ENCODE results near the gene DCTPP1.

Gene DCTPP1

DNA sequence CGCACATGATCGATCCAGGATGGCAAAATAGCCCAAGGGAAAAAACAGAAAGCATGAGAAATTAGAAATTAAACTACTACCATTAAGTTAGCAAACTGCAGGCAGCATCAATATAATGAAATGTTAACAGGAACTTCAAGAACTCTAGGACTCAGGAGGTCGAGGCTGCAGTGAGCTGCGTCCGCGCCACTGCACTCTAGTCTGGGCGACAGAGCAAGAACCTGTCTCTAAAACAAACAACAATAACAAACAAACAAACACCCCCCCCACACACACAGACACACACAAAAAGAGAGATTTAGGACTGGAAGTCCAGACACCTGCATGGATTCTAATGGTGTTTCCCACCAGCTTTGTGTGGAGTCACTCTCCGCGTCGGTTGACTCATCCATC is 16.4 kb upstream of the DCTPP1 start:
- no peak for DNase-seq

- peak; percentile 97 for DNase-seq
Observed at GRCh38 chr16:30445408-30446202, 15.8 kb upstream of the DCTPP1 start, which contains the start of gene SEPHS2. Gene SEPHS2, minus strand, starts transcription at chr16:30445874. Its CDS starts 147 bp downstream, at chr16:30445727.

DNA sequence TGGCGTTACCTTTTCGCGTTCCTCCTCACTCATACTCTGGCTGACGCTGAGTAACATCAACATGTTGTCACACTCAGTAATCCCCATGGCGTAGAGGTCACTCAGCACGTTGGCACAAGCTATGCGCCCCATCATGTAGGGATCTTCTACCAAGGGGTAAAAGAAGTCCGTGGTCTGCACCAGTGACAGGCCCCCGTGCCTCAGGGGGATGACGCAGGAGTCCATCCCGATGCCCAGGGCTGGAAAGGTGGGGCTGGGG is 15.2 kb upstream of the DCTPP1 start:
- no peak for DNase-seq

DNA sequence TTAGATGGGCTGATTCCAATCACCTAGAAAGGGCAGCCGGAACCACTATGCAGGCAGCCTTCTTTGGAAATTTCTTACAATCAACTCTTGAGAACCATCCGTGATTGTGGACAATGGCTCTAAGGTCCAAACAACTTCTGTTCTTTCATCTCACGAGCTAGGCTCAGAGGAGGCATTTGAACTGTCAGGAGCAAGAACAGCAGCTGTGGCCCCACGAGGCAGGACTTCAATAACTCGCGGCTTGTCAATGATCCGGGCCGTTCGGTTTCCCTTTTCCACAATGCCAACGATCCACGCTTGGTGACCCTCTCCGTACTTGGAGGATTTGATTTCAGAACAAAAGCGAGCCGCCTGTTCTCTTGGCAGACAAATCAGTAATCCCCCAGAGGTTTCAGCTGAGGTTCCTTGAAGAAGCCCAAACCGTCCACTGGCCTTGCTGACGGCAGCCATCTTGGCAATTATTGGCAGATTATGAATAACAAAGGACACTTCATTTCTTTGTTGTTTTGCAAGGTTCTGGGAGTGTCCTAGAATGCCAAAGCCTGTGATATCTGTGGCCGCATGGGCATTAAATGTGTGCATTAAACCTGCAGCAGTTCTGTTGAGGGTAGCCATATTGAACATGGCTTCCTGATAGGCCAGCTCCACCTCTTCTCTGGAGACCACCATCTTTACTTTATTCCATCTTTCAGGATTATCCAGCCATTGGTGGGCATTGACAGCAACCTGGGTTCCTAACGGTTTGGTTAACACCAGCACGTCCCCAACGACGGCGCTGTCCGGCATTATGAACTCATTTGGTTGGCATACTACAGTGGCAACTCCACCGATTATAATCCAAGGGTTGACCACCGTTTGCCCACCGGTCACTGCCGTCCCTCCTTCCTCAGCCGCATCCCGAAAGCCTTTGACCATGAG is 14.7 kb upstream of the DCTPP1 start:
- DNase-seq = no peak

DNA sequence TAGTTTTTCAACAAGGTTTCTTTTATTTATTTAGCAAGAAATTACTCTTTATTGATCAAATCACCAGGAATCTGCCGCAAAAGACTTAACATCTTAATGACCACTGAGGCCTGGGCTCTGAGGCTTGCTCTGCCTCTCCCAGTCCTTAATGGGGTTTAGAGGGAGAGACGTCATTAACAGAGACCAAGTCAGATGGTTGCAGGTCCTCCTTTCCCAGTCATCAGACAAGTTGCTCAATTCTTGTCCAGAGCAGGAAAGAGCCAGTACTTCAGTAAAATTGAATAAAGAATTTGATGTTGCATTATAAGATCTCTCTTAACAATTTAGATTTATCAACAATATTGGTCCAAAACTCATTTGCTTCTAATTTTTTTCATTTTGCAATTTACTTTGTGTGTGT is 13.8 kb upstream of the DCTPP1 start:
- no peak for DNase-seq

DNA sequence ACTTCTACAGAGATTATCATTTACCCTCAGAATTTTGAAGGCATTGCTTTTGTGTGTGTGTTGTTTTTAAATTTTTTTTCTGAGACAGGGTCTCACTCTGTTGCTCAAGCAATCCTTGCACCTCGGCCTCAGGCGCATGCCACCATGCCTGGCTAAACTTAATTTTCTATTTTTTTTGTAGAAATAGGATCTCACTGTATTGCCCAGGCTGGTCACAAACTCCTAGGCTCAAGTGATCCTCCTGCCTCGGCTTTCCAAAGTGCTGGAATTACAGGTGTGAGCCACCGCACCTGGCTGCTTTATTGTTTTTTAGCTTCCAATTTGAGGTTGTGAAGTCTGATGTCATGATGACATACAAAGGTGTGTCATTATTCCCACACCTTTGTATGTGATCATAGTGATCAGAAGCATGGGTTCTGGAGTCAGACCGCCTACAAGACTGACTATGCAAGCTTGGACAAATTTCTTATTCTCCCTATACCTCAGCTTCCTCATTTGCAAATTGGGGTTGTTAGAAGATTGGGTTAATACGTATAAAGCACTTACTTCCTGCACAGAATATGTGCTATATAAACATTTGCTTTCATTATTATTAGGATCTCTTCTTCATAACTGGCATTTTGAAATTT is 10.0 kb upstream of the DCTPP1 start:
- DNase-seq = no peak

- DNase-seq = no peak
Observed at GRCh38 chr16:30438835-30439234, 9.0 kb upstream of the DCTPP1 start.

DNA sequence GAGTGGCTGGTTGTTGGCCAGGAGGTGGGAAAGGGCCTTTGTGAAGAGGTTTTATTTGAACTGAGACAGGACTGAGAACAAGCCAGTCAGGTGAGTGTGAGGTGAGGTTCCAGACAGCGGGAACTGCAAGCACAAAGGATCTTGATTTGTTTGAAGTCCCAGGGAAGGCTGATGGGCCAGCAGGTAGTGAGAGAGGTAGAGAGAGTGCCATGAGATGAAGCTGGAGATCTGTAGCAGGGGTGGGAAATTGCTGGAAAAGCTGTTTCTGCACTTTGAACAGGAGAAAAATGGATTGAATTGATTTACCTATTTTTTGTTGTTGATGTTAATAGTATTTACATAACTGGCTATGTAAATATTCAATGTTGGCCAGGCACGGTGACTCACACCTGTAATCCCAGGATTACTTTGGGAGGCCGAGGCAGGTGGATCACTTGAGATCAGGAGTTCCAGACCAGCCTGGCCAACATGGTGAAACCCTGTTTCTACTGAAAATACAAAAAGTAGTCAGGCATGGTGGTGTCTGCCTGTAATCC is 7.7 kb upstream of the DCTPP1 start:
- DNase-seq = no peak

DNA sequence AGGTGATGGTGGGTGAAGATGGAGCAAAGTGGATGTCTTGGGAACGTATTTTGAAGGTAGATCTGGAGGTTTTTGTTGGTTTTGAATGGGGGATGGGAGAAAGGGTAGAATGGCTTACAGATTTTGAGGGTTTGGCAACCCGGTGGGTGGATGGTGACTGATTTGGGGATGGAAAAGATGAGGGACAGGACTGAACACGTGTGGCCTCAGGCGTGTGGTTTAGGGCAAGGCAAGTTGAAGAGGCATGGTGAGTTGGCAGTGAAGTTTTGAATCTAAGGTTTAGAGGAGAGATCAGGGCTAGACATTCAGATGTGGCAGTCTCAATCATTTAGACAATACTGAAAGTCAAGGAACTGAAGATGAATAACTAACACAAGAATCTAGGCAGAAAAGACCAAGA is 5.0 kb upstream of the DCTPP1 start:
- DNase-seq = no peak

DNA sequence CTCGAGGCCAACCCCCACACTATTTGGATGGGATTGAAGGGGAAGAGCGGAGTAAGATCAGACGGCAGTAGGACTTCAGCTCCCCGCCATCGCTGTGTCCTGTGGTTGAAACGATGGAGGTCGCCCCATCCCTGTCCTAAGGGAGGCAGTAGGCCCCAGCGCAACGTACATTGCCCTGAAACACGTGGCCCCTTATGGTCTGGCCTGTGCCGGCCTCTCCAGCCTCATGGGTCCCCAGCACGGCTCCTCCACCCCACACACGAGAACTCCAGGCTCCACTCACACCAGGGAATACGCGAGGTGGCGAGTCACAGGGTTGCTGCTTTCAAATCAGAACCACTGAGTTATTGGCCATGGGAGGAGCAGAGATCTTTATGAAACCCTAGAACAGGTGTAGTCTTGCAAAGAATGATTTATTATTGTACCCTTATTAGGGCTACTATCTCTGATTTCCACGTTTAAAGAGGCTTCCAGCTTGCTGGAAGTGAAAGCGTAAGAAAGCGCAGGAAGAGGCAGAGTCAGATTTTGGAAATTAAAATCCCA is 669 bp upstream of the DCTPP1 start:
- no peak for DNase-seq

DNA sequence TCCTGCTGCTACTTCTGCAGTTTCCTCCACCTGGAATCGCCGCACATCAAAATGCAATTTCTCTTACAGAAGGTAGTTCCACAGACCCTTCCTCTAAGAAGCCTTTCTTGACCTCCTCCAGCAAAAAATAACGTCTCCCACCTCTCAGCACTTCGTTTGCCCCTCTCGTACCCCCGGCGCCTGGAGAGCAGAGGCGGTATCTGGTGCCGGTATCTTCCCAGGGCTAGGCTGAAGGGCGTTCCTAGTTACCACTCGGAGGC is 482 bp downstream of the DCTPP1 start:
- no peak for DNase-seq

- no peak for DNase-seq
Observed at GRCh38 chr16:30428055-30428454, 1.8 kb downstream of the DCTPP1 start.

GRCh38 chr16:30421010-30421409 is 8.8 kb downstream of the DCTPP1 start:
- DNase-seq = no peak

GRCh38 chr16:30418350-30419181 is 11.3 kb downstream of the DCTPP1 start:
- DNase-seq = no peak

DNA sequence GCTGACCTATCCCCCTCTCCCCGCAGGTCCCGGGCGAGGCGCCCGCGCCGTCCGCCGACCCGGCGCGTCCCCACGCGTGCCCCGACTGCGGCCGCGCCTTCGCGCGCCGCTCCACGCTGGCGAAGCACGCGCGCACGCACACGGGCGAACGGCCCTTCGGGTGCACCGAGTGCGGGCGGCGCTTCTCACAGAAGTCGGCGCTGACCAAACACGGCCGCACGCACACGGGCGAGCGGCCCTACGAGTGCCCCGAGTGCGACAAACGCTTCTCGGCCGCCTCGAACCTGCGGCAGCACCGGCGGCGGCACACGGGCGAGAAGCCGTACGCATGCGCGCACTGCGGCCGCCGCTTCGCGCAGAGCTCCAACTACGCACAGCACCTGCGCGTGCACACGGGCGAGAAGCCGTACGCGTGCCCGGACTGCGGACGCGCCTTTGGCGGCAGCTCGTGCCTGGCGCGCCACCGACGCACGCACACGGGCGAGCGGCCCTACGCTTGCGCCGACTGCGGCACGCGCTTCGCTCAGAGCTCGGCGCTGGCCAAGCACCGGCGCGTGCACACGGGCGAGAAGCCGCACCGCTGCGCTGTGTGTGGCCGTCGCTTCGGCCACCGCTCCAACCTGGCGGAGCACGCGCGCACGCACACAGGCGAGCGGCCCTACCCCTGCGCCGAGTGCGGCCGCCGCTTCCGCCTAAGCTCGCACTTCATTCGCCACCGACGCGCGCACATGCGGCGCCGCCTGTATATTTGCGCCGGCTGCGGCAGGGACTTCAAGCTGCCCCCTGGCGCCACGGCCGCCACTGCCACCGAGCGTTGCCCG is 12.1 kb downstream of the DCTPP1 start:
- DNase-seq = peak; percentile 91

GRCh38 chr16:30416624-30417528 is 13.0 kb downstream of the DCTPP1 start:
- no peak for DNase-seq

- DNase-seq = no peak
Observed at GRCh38 chr16:30416047-30416603, 13.7 kb downstream of the DCTPP1 start.

DNA sequence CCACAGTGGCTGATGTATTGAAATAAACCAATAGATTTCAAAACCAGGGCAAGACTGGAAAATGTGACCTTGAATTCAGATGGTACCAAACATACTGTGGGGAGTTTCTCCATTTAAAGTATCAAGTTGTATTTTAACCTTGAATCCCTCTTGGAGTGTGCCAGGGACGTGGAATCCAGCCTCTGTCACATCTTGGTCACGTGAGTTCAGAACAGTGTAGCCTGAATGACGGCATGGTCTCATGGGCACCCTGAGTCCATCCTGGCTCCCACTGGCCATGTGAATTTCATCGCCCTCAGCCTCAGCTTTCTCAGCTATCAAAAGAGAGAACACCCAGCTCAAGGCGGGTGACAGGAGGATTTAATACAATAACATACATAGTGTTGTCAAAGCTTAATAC is 15.7 kb downstream of the DCTPP1 start:
- no peak for DNase-seq

GRCh38 chr16:30413112-30413806 is 16.6 kb downstream of the DCTPP1 start:
- DNase-seq = no peak

Measured in CD4-positive, alpha-beta T cell treated with Interleukin-21 for 1 hour (primary cell).